Eye (tissue), 1 donor: ENCODE measurements around the gene SMARCA1.

Source experiments
- DNase-seq: peaks from one replicate; pipeline ENCODE4 v3.0.0-alpha.2; 2015

The SMARCA1 gene

GRCh38 chrX:129452523-129452922 is 70.8 kb downstream of the SMARCA1 start:
- DNase-seq: no peak

DNA sequence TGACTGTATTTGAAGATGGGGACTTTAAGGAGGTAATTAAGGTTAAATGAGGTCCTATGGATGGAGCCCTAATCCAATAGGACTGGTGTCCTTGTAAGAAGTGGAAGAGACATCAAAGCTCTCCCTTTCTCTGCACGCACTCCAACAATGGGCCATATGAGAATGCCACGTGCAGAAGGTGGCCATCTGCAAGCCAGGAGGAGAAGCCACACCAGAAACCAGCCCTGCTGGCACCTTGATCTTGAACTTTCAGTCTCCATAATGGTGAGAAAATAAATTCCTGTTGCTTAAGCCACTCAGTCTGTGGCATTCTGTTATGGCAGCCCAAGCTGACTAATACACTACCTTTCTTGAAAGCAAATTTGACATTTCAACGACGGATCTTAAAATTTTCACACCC is 73.2 kb downstream of the SMARCA1 start:
- DNase-seq: no peak

GRCh38 chrX:129449148-129449547 is 74.1 kb downstream of the SMARCA1 start:
- DNase-seq: no peak

- no peak for DNase-seq
Observed at GRCh38 chrX:129445436-129445835, 77.9 kb downstream of the SMARCA1 start.

DNA sequence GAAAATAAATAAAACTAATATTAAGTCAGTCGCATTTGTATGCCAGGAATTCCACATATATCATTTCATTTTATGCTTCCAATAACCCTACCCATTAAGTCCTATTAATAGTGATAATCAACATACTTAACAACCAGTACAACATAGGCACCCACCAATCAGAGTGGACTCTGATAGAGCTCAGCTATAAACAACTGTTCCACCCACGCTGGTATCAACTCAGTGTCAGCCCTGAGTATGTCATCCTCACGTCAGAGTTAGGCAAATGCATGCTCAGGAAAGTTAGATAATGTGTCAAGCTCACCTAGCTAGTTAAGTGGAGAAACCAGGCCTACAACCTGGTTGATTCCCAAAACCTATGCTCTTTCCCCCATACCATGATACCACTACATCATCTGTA is 89.3 kb downstream of the SMARCA1 start:
- no peak for DNase-seq

DNA sequence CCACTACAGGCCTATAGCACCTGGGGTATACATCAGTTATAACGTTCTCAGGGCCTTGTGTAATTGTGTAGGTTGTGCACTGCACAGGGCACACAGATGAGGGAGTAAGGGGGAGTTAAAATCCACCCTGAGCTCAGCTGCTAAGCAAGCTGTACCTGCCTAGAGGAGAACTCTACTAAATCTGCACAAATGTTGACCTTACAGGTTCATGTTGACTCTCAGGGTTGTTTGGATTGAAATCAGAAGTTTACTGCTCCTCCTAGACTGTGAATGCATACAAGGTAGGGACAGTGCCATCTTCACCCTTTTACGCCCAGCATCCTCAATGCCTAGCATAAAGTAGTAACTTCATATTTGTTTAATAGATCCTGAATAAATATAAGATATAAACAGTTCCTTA is 89.8 kb downstream of the SMARCA1 start:
- DNase-seq: no peak

- no peak for DNase-seq
Observed at GRCh38 chrX:129427267-129427666, 96.0 kb downstream of the SMARCA1 start.

DNA sequence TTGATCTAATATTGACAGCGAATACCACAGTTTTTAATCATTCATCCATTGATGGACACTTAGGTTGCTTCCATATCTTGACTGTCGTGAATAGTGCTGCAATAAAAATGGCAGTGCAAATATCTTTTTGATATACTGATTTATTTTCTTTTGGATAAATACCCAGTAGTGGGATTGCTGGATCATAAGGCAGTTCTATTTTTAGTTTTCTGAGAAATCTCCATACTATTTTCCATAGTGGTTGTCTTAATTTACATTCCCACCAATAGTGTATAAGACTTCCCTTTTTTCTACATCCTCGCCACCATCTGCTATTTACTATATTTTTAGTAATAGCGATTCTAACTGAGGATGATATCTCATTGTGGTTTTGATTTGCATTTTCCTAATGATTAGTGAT is 100.1 kb downstream of the SMARCA1 start:
- DNase-seq: no peak

GRCh38 chrX:129404670-129405008 is 118.7 kb downstream of the SMARCA1 start:
- no peak for DNase-seq

GRCh38 chrX:129403974-129404669 is 119.2 kb downstream of the SMARCA1 start:
- no peak for DNase-seq
